NCI-H774 (cell line): ENCODE results near the gene CYP2A7.
"Not testable (repeated sequence)": the region's sequence is repeated elsewhere in the genome, so short reads cannot be mapped to it uniquely, and the experiment has no call there.

Experiments
- DNase-seq: peaks from one replicate; lab custom pipeline; 2025; lab: John Stamatoyannopoulos, UW

Gene CYP2A7

GRCh38 chr19:40882062-40882461, at the start of gene CYP2A7:
CYP2A7 (minus strand) TSS chr19:40882231; CDS start chr19:40882210, 21 bp downstream.
- DNase-seq: not testable (repeated sequence)

GRCh38 chr19:40930799-40931198, 48.8 kb upstream of the CYP2A7 start:
- DNase-seq: not testable (repeated sequence)

DNA sequence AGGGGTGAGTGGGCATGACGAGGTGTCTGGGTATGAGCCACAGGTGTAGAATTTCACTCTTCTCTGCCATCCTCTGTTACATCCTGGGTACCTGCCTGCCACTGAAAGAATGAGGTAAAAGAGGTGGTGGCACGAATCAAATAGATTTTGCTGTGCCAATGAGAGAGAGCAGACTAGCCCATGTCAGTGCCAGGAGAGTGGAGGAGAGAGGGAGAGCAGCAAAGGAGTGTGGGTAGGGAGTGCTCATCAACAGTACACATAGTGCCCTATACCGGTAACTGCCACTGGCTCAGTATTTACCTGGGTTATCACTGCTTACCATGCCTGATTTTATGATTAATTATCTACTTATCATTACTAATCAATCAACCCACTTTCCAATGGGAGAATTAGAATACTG, 47.9 kb upstream of the CYP2A7 start:
- DNase-seq: not testable (repeated sequence)

GRCh38 chr19:40928850-40929249, 46.8 kb upstream of the CYP2A7 start:
- DNase-seq: no peak

GRCh38 chr19:40927567-40927966, 45.5 kb upstream of the CYP2A7 start:
- DNase-seq: no peak

- DNase-seq: not testable (repeated sequence)
These were observed 44.2 kb upstream of the CYP2A7 start for GRCh38 chr19:40926276-40926675.

DNA sequence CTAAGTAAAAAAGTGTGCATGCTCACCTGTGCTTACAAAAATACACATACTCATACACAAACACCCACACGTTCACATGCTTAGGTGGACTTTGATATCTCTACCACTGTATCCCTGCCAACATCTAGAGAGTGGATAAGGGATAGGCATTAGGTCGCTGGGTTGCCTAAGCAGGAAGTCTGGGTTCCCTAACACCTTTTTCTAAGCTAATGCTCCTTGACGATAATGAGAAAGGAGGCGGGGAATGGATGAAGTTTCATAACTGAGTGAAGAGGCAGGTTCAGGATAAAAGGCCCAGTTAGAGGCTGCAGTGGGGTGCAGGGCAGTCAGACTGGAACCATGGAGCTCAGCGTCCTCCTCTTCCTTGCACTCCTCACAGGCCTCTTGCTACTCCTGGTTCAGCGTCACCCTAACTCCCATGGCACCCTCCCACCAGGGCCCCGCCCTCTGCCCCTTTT, 41.9 kb upstream of the CYP2A7 start:
- no peak for DNase-seq

- DNase-seq: not testable (repeated sequence)
These were observed 40.5 kb upstream of the CYP2A7 start for GRCh38 chr19:40922237-40923160.

DNA sequence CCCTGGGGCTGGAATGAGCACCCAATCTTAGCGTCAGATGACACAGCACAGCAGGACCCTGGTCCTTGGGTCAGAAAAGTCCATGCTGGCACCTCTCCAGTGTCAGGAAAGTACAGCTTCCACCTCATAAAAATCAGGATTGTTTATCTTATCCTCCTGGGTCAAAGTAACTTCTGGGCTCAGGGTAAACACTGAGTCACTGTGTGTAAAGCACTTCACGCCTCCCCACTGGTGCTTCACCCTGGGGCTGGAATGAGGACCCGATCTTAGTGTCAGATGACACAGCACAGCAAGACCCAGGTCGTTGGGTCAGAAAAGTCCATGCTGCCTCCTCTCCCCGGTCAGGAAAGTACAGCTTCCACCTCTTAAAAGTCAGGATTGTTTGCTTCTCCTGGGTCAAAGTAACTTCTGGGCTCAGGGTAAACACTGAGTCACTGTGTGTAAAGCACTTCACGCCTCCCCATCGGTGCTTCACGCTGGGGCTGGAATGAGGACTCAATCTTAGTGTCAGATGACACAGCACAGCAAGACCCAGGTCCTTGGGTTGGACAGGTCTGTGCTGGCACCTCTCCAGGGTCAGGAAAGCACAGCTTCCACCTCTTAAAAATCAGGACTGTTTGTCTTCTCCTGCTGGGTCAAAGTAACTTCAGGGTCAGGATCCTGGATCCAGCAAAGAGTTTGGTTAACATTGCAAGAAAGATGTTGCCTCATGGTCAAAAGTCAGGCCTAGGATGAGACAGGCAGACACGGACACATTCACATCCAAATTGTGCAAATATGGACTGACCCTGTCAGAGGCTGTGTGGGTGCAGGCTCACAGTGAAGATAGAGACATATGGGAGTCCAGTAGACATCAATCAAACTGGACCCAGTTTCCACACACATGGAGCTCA, 39.2 kb upstream of the CYP2A7 start:
- DNase-seq: peak; percentile 47

- no peak for DNase-seq
These were observed 38.4 kb upstream of the CYP2A7 start for GRCh38 chr19:40920300-40921004.

DNA sequence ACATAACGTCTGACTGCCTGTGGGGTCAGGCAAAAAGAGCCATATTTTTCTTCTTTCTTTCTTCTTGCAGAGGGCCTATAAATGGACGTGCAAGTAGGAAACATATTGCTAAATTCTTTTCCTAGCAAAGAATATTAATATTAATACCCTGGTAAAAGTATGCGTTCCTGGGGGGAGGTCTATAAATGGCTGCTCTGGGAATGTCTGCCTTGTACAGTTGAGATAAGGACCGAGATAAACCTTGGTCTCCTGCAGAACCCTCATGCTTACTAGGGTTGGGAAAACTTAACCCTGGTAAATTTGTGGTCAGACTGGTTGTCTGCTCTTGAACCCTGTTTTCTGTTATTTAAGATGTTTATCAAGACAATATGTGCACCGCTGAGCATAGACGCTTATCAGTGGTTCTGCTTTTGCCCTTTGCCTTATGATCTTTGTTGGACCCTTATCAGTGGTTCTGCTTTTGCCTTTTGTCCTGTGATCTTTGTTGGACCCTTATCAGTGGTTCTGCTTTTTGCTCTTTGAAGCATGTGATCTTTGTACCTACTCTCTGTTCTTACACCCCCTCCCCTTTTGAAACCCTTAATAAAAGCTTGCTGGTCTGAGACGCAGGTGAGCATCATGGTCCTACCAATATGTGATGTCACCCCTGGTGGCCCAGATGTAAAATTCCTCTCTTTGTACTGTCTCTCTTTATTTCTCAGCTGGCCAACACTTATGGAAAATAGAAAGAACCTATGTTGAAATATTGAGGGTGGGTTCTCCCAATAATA, 37.7 kb upstream of the CYP2A7 start:
- not testable (repeated sequence) for DNase-seq

GRCh38 chr19:40918303-40918702, 36.3 kb upstream of the CYP2A7 start:
- DNase-seq: not testable (repeated sequence)

- no peak for DNase-seq
These were observed 26.9 kb upstream of the CYP2A7 start for GRCh38 chr19:40908976-40909375.

- no peak for DNase-seq
These were observed 26.1 kb upstream of the CYP2A7 start for GRCh38 chr19:40907968-40908735.

- no peak for DNase-seq
These were observed 24.5 kb upstream of the CYP2A7 start for GRCh38 chr19:40906512-40906911.

- DNase-seq: not testable (repeated sequence)
These were observed 22.7 kb upstream of the CYP2A7 start for GRCh38 chr19:40904673-40905156.

GRCh38 chr19:40901975-40902750, 20.1 kb upstream of the CYP2A7 start:
- not testable (repeated sequence) for DNase-seq

GRCh38 chr19:40900521-40900920, 18.5 kb upstream of the CYP2A7 start:
- DNase-seq: not testable (repeated sequence)

DNA sequence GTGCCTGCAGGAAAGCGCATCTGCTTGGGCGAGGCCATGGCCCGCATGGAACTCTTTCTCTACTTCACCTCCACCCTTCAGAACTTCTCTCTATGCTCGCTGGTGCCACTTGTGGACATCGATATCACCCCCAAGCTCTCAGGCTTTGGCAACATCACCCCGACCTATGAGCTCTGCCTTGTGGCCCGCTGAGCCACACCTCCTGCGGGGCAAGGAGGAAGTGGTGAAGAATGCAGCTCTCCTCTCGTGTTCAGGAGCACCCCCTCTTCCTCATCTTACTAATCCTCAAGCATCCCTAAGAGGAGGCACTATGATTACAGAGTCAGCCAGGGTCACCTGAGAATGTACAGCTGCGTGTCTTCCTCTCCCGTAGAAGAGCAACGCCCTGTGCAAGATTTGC, 17.9 kb upstream of the CYP2A7 start:
- not testable (repeated sequence) for DNase-seq
